GM23338 (cell line): Measurements from ENCODE around the gene AVPR2. TPM values are rescaled to one million over a fixed set of nuclear protein-coding genes. Genes with fewer than 3 reads are reported as not detected.

Source experiments
- ATAC-seq: fragments of 200-7000 bp; cut with Tn5 transposase; 3 replicates; pipeline ENCODE4 v1.9.1; 2020
- DNase-seq: peaks from one replicate; pipeline ENCODE4 v3.0.0-alpha.2; 2015; ENCODE audit warnings: low spot score
- H2AFZ ChIP-seq: fragments of 200-600 bp; sonication (generic); 2 replicates; pipeline ENCODE4 v1.8.0; 2016; ENCODE audit warnings: antibody characterized with exemption, mild to moderate bottlenecking, moderate library complexity
- H3F3A ChIP-seq: fragments of 200-600 bp; sonication (generic); replicated peaks from 2 replicates; pipeline ENCODE4 v1.8.0; 2017; ENCODE audit warnings: antibody characterized with exemption, mixed run types, low read depth
- H3K27ac ChIP-seq: fragments of 200-600 bp; sonication (generic); 2 replicates; pipeline ENCODE4 v1.6.1; 2016; ENCODE audit warnings: low read depth
- H3K27me3 ChIP-seq: fragments of 200-600 bp; sonication (generic); 2 replicates; pipeline ENCODE4 v1.8.0; 2016; ENCODE audit warnings: mild to moderate bottlenecking, mixed run types, moderate library complexity; ENCODE audit not compliant: insufficient read depth
- H3K36me3 ChIP-seq: fragments of 200-600 bp; sonication (generic); 2 replicates; pipeline ENCODE4 v1.8.0; 2016; ENCODE audit warnings: mild to moderate bottlenecking; ENCODE audit not compliant: insufficient read depth
- H3K4me1 ChIP-seq: fragments of 200-600 bp; sonication (generic); 2 replicates; pipeline ENCODE4 v1.8.0; 2016; ENCODE audit warnings: mild to moderate bottlenecking, moderate library complexity; ENCODE audit not compliant: insufficient read depth
- H3K4me2 ChIP-seq: fragments of 200-600 bp; sonication (generic); 2 replicates; pipeline ENCODE4 v1.7.1; 2017; ENCODE audit warnings: mixed run types
- H3K4me3 ChIP-seq: fragments of 200-600 bp; sonication (generic); 2 replicates; pipeline ENCODE4 v1.6.1; 2016; ENCODE audit warnings: mixed run types
- H3K79me2 ChIP-seq: fragments of 200-600 bp; sonication (generic); replicated peaks from 2 replicates; pipeline ENCODE4 v1.8.0; 2017; ENCODE audit warnings: mild to moderate bottlenecking; ENCODE audit not compliant: insufficient read depth
- H3K9me2 ChIP-seq: fragments of 200-600 bp; sonication (generic); 2 replicates; pipeline ENCODE4 v1.8.0; 2017; ENCODE audit not compliant: insufficient read depth
- H4K20me1 ChIP-seq: fragments of 200-600 bp; sonication (generic); replicated peaks from 2 replicates; pipeline ENCODE4 v1.8.0; 2017; ENCODE audit warnings: mild to moderate bottlenecking; ENCODE audit not compliant: insufficient read depth
- H3K27ac Mint-ChIP-seq: 2 replicates; pipeline ENCODE4 v1.8.0; 2020; ENCODE audit warnings: inconsistent platforms, mild to moderate bottlenecking, moderate library complexity, mixed read lengths
- H3K27me3 Mint-ChIP-seq: 3 replicates; pipeline ENCODE4 v1.8.0; 2022; ENCODE audit warnings: low read depth, mild to moderate bottlenecking, moderate library complexity, mixed read lengths, inconsistent platforms; ENCODE audit not compliant: insufficient read depth, poor library complexity
- H3K36me3 Mint-ChIP-seq: 3 replicates; pipeline ENCODE4 v1.8.0; 2021; ENCODE audit warnings: low read depth, mild to moderate bottlenecking, inconsistent platforms, moderate library complexity, mixed read lengths
- H3K4me1 Mint-ChIP-seq: 3 replicates; pipeline ENCODE4 v1.8.0; 2020; ENCODE audit warnings: mild to moderate bottlenecking, inconsistent platforms, mixed read lengths
- H3K4me3 Mint-ChIP-seq: 3 replicates; pipeline ENCODE4 v1.8.0; 2021; ENCODE audit warnings: moderate library complexity, mild to moderate bottlenecking, inconsistent platforms, mixed read lengths
- H3K9me3 Mint-ChIP-seq: 3 replicates; pipeline ENCODE4 v1.8.0; 2020; ENCODE audit warnings: moderate library complexity, mild to moderate bottlenecking, inconsistent platforms, mixed read lengths
- CREB1 ChIP-seq: fragments of 250-450 bp; sonication (Bioruptor Pico); IDR thresholded peaks from 2 replicates; pipeline ENCODE4 v1.5.0; 2020; ENCODE audit warnings: low read depth, mild to moderate bottlenecking, moderate library complexity
- EZH2 ChIP-seq: fragments of 200-600 bp; sonication (generic); IDR thresholded peaks from one replicate; pipeline ENCODE4 v1.8.0; 2017; ENCODE audit warnings: antibody characterized with exemption, mild to moderate bottlenecking, low read depth; ENCODE audit not compliant: unreplicated experiment
- JUNB ChIP-seq: IDR thresholded peaks from one replicate; pipeline ENCODE4 v1.6.1; 2016; ENCODE audit warnings: antibody characterized with exemption; ENCODE audit not compliant: unreplicated experiment
- STAT1 ChIP-seq: IDR thresholded peaks from one replicate; pipeline ENCODE4 v1.6.1; 2016; ENCODE audit warnings: antibody characterized with exemption; ENCODE audit not compliant: unreplicated experiment
- ZNF114 ChIP-seq: fragments of 250-450 bp; sonication (Bioruptor Pico); IDR thresholded peaks from 2 replicates; pipeline ENCODE4 v1.5.0; 2020; ENCODE audit warnings: mild to moderate bottlenecking, moderate library complexity
- long read RNA-seq: library from polyadenylated mRNA; unstranded; transcript quantifications from one replicate; pipeline ENCODE4 v2.0.0, GENCODE V29; 2020; ENCODE audit not compliant: unreplicated experiment
- polyA plus RNA-seq: library from polyadenylated mRNA; unstranded; fragments of >200 nt; fragmentation: Nextera tagmentation; extraction: Ambion mirVana; gene quantifications from 2 replicates; pipeline ENCODE4 v1.2.1, GENCODE V29; 2016
- total RNA-seq: library from RNA; depleted of rRNA; stranded (reverse); fragments of >200 nt; shearing (Covaris generic); gene quantifications from 2 replicates; pipeline ENCODE4 v1.2.3, GENCODE V29; 2014; rRNA removed
- TF ChIP-seq, protein P1 (sequence below): fragments of 250-450 bp; sonication (Bioruptor Pico); IDR thresholded peaks from 2 replicates; pipeline ENCODE4 v1.5.0; 2020; ENCODE audit warnings: mild to moderate bottlenecking, moderate library complexity
- TF ChIP-seq, protein P2 (sequence below), 2 experiments: fragments of 200-600 bp in 1 of 2; sonication (generic) in 1 of 2; conservative IDR thresholded peaks; 2 replicates each; pipeline versions ENCODE4 v1.5.1 to v1.6.1; 2016 to 2017; ENCODE audit warnings: antibody characterized with exemption in 2 of 2, low read depth in 2 of 2, mild to moderate bottlenecking in 2 of 2, moderate library complexity in 1 of 2
- TF ChIP-seq, protein P3 (sequence below): IDR thresholded peaks from 2 replicates; pipeline ENCODE4 v1.6.1; 2016; ENCODE audit warnings: antibody characterized with exemption

The AVPR2 gene
- not detected in 2 replicates for total RNA-seq
- not detected in 2 replicates for polyA plus RNA-seq
- long read RNA-seq = 0 reads

- no peaks in the 10 kb centered on the region for H3K79me2 ChIP-seq
- Mint-ChIP-seq H3K36me3 (no peaks in the 10 kb centered on the region), H3K4me1 (peaks cover 26% of the 10 kb centered on the region), H3K9me3 (no peaks in the 10 kb centered on the region; the same call in 2 of the 3 replicates), H3K27ac (peak within 1 kb of the TSS; percentile 77; the same call in 1 of the 2 replicates), H3K4me3 (no peak within 1 kb of the TSS), H3K27me3 (peaks cover 15% of the 10 kb centered on the region)
- H3K27me3 ChIP-seq = no peaks in the 10 kb centered on the region
- H3K4me2 ChIP-seq = no peak within 1 kb of the TSS
- DNase-seq (no peak), ATAC-seq (peak; percentile 12)
- no peak within 1 kb of the TSS for H2AFZ ChIP-seq
- H3K4me3 ChIP-seq = no peak within 1 kb of the TSS
- H3K27ac ChIP-seq = no peak within 1 kb of the TSS
- no peaks in the 10 kb centered on the region for H4K20me1 ChIP-seq
- H3F3A ChIP-seq = no peaks in the 10 kb centered on the region
- peaks cover 5% of the 10 kb centered on the region; the same call in 1 of the 2 replicates for H3K4me1 ChIP-seq
- H3K36me3 ChIP-seq = no peaks in the 10 kb centered on the region
- H3K9me2 ChIP-seq = no peaks in the 10 kb centered on the region
- TF ChIP-seq, protein P1, sequence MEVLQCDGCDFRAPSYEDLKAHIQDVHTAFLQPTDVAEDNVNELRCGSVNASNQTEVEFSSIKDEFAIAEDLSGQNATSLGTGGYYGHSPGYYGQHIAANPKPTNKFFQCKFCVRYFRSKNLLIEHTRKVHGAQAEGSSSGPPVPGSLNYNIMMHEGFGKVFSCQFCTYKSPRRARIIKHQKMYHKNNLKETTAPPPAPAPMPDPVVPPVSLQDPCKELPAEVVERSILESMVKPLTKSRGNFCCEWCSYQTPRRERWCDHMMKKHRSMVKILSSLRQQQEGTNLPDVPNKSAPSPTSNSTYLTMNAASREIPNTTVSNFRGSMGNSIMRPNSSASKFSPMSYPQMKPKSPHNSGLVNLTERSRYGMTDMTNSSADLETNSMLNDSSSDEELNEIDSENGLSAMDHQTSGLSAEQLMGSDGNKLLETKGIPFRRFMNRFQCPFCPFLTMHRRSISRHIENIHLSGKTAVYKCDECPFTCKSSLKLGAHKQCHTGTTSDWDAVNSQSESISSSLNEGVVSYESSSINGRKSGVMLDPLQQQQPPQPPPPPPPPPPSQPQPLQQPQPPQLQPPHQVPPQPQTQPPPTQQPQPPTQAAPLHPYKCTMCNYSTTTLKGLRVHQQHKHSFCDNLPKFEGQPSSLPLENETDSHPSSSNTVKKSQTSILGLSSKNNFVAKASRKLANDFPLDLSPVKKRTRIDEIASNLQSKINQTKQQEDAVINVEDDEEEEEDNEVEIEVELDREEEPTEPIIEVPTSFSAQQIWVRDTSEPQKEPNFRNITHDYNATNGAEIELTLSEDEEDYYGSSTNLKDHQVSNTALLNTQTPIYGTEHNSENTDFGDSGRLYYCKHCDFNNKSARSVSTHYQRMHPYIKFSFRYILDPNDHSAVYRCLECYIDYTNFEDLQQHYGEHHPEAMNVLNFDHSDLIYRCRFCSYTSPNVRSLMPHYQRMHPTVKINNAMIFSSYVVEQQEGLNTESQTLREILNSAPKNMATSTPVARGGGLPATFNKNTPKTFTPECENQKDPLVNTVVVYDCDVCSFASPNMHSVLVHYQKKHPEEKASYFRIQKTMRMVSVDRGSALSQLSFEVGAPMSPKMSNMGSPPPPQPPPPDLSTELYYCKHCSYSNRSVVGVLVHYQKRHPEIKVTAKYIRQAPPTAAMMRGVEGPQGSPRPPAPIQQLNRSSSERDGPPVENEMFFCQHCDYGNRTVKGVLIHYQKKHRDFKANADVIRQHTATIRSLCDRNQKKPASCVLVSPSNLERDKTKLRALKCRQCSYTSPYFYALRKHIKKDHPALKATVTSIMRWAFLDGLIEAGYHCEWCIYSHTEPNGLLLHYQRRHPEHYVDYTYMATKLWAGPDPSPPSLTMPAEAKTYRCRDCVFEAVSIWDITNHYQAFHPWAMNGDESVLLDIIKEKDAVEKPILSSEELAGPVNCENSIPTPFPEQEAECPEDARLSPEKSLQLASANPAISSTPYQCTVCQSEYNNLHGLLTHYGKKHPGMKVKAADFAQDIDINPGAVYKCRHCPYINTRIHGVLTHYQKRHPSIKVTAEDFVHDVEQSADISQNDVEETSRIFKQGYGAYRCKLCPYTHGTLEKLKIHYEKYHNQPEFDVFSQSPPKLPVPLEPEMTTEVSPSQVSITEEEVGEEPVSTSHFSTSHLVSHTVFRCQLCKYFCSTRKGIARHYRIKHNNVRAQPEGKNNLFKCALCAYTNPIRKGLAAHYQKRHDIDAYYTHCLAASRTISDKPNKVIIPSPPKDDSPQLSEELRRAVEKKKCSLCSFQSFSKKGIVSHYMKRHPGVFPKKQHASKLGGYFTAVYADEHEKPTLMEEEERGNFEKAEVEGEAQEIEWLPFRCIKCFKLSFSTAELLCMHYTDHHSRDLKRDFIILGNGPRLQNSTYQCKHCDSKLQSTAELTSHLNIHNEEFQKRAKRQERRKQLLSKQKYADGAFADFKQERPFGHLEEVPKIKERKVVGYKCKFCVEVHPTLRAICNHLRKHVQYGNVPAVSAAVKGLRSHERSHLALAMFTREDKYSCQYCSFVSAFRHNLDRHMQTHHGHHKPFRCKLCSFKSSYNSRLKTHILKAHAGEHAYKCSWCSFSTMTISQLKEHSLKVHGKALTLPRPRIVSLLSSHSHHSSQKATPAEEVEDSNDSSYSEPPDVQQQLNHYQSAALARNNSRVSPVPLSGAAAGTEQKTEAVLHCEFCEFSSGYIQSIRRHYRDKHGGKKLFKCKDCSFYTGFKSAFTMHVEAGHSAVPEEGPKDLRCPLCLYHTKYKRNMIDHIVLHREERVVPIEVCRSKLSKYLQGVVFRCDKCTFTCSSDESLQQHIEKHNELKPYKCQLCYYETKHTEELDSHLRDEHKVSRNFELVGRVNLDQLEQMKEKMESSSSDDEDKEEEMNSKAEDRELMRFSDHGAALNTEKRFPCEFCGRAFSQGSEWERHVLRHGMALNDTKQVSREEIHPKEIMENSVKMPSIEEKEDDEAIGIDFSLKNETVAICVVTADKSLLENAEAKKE (CRISPR knock-in tag) = no peak
- TF ChIP-seq, protein P2, sequence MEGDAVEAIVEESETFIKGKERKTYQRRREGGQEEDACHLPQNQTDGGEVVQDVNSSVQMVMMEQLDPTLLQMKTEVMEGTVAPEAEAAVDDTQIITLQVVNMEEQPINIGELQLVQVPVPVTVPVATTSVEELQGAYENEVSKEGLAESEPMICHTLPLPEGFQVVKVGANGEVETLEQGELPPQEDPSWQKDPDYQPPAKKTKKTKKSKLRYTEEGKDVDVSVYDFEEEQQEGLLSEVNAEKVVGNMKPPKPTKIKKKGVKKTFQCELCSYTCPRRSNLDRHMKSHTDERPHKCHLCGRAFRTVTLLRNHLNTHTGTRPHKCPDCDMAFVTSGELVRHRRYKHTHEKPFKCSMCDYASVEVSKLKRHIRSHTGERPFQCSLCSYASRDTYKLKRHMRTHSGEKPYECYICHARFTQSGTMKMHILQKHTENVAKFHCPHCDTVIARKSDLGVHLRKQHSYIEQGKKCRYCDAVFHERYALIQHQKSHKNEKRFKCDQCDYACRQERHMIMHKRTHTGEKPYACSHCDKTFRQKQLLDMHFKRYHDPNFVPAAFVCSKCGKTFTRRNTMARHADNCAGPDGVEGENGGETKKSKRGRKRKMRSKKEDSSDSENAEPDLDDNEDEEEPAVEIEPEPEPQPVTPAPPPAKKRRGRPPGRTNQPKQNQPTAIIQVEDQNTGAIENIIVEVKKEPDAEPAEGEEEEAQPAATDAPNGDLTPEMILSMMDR (conservative IDR thresholded peaks at IDR 0.05; ENCODE audit: low read depth in 2 of 2) = no peak
- TF ChIP-seq STAT1 (no peak), CREB1 (CRISPR knock-in tag) (no peak), JUNB (no peak), EZH2 (no peak), ZNF114 (no peak)
- TF ChIP-seq, protein P3, sequence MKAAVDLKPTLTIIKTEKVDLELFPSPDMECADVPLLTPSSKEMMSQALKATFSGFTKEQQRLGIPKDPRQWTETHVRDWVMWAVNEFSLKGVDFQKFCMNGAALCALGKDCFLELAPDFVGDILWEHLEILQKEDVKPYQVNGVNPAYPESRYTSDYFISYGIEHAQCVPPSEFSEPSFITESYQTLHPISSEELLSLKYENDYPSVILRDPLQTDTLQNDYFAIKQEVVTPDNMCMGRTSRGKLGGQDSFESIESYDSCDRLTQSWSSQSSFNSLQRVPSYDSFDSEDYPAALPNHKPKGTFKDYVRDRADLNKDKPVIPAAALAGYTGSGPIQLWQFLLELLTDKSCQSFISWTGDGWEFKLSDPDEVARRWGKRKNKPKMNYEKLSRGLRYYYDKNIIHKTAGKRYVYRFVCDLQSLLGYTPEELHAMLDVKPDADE = no peak
These were observed at the start of gene AVPR2 for GRCh38 chrX:153903991-153904957. Gene AVPR2, plus strand, starts transcription at chrX:153904673. Its CDS starts 473 bp downstream, at chrX:153905146.
